ENCODE data around the gene NLRP7.
"Not testable (repeated sequence)": the region's sequence is repeated elsewhere in the genome, so short reads cannot be mapped to it uniquely, and the experiment has no call there.

Gene NLRP7

GRCh38 chr19:54947381-54947780 is at the start of gene NLRP7:
NLRP7 (minus strand) TSS chr19:54947530.
- no peak for DNase-seq

- no peak for DNase-seq
These were observed 48.2 kb upstream of the NLRP7 start for GRCh38 chr19:54995561-54995960.

GRCh38 chr19:54989531-54989930 is 42.2 kb upstream of the NLRP7 start:
- DNase-seq, result not testable (repeated sequence)

GRCh38 chr19:54982562-54982961 is 35.2 kb upstream of the NLRP7 start:
- DNase-seq, result not testable (repeated sequence)

- DNase-seq, result not testable (repeated sequence)
These were observed 26.1 kb upstream of the NLRP7 start for GRCh38 chr19:54973229-54974090.

- DNase-seq, result not testable (repeated sequence)
These were observed 24.1 kb upstream of the NLRP7 start for GRCh38 chr19:54971446-54971845.

- DNase-seq, result no peak
These were observed 22.3 kb upstream of the NLRP7 start for GRCh38 chr19:54969647-54970046.

- no peak for DNase-seq
These were observed 20.3 kb upstream of the NLRP7 start for GRCh38 chr19:54967611-54968010.

- not testable (repeated sequence) for DNase-seq
These were observed 17.7 kb upstream of the NLRP7 start for GRCh38 chr19:54965055-54965454.

- DNase-seq, result no peak
These were observed 12.5 kb upstream of the NLRP7 start for GRCh38 chr19:54959840-54960239.

GRCh38 chr19:54955376-54955775 is 8.0 kb upstream of the NLRP7 start:
- DNase-seq, result no peak

- not testable (repeated sequence) for DNase-seq
These were observed 6.0 kb upstream of the NLRP7 start for GRCh38 chr19:54953345-54953713.

GRCh38 chr19:54952591-54953344 is 5.4 kb upstream of the NLRP7 start:
- no peak for DNase-seq

GRCh38 chr19:54950580-54950979 is 3.2 kb upstream of the NLRP7 start:
- DNase-seq, result not testable (repeated sequence)

- no peak for DNase-seq
These were observed 2.1 kb upstream of the NLRP7 start for GRCh38 chr19:54949412-54949811.

- DNase-seq, result not testable (repeated sequence)
These were observed 3.5 kb downstream of the NLRP7 start for GRCh38 chr19:54943772-54944361.

- DNase-seq, result not testable (repeated sequence)
These were observed 7.8 kb downstream of the NLRP7 start for GRCh38 chr19:54939538-54939937.

- DNase-seq, result no peak
These were observed 8.4 kb downstream of the NLRP7 start for GRCh38 chr19:54938906-54939305.

- no peak for DNase-seq
These were observed 9.4 kb downstream of the NLRP7 start for GRCh38 chr19:54937926-54938325.

- DNase-seq, result no peak
These were observed 19.0 kb downstream of the NLRP7 start for GRCh38 chr19:54928299-54928698.

- DNase-seq, result no peak
These were observed 24.1 kb downstream of the NLRP7 start for GRCh38 chr19:54923276-54923675.

- DNase-seq, result no peak
These were observed 26.2 kb downstream of the NLRP7 start for GRCh38 chr19:54921082-54921481.

Data from kidney glomerular epithelial cell (primary cell).